Measurements from ENCODE around the gene HS2ST1. TPM values are rescaled to one million over a fixed set of nuclear protein-coding genes. Genes with fewer than 3 reads are reported as not detected.
A peak's percentile ranks its signal among the peaks of the same experiment; 100 is the strongest.

Gene HS2ST1
- total RNA-seq, 1 donor from 2014 or later: 10.0 TPM

GRCh38 chr1:87137342-87137739 is 222.9 kb downstream of the HS2ST1 start:
- ATAC-seq: no peak
- intact Hi-C loops (cut with DNase I): loop anchor here (10.0 kb wide), 1 partner anchor 1157 kb away; no protein-coding TSS in a partner anchor

GRCh38 chr1:87140831-87141540 is 226.6 kb downstream of the HS2ST1 start:
- DNase-seq (ENCODE audit: missing footprints): no peak
- intact Hi-C loops (cut with DNase I): no loop called here
- ATAC-seq: no peak

More at GRCh38 chr1:87137342-87137739, 222.9 kb downstream of the HS2ST1 start:
- no peak for DNase-seq (ENCODE audit: missing footprints)

GRCh38 chr1:87141556-87141955 is 227.1 kb downstream of the HS2ST1 start:
- intact Hi-C loops (cut with DNase I): no loop called here
- no peak for DNase-seq (ENCODE audit: missing footprints)
- ATAC-seq: no peak

- intact Hi-C loops (cut with DNase I): no loop called here
- ATAC-seq: no peak
- DNase-seq (ENCODE audit: missing footprints): no peak
Measured at GRCh38 chr1:87143413-87144135, 229.1 kb downstream of the HS2ST1 start.

GRCh38 chr1:87144316-87144895 is 230.0 kb downstream of the HS2ST1 start:
- DNase-seq (ENCODE audit: missing footprints) (no peak), ATAC-seq (no peak)
- intact Hi-C loops (cut with DNase I): no loop called here

- DNase-seq (ENCODE audit: missing footprints) (no peak), ATAC-seq (no peak)
- intact Hi-C loops (cut with DNase I): loop anchor here (5.0 kb wide), 1 partner anchor 132 kb away; no protein-coding TSS in a partner anchor
Measured at GRCh38 chr1:87144981-87145380, 230.5 kb downstream of the HS2ST1 start.

GRCh38 chr1:87146538-87146937 is 232.1 kb downstream of the HS2ST1 start:
- DNase-seq (ENCODE audit: missing footprints): no peak
- no peak for ATAC-seq
- intact Hi-C loops (cut with DNase I): loop anchor here (5.0 kb wide), 1 partner anchor 131 kb away; no protein-coding TSS in a partner anchor

GRCh38 chr1:87146986-87147385 is 232.6 kb downstream of the HS2ST1 start:
- DNase-seq (ENCODE audit: missing footprints) (no peak), ATAC-seq (no peak)
- intact Hi-C loops (cut with DNase I): loop anchor here (5.0 kb wide), 1 partner anchor 130 kb away; no protein-coding TSS in a partner anchor

GRCh38 chr1:87147851-87148250 is 233.4 kb downstream of the HS2ST1 start:
- DNase-seq (ENCODE audit: missing footprints) (no peak), ATAC-seq (no peak)
- intact Hi-C loops (cut with DNase I): loop anchor here (5.0 kb wide), 1 partner anchor 129 kb away; no protein-coding TSS in a partner anchor

- DNase-seq (ENCODE audit: missing footprints) (no peak), ATAC-seq (no peak)
- intact Hi-C loops (cut with DNase I): loop anchor here (5.0 kb wide), 1 partner anchor 129 kb away; no protein-coding TSS in a partner anchor
Measured at GRCh38 chr1:87148661-87149060, 234.2 kb downstream of the HS2ST1 start.

- intact Hi-C loops (cut with DNase I): loop anchor here (5.0 to 10.0 kb wide), 2 partner anchors 128 to 805 kb away; no protein-coding TSS in a partner anchor
- no peak for DNase-seq (ENCODE audit: missing footprints)
- ATAC-seq: peak; percentile 42
Measured at GRCh38 chr1:87149241-87150041, 235.0 kb downstream of the HS2ST1 start.

GRCh38 chr1:87150143-87150542 is 235.7 kb downstream of the HS2ST1 start:
- ATAC-seq: no peak
- DNase-seq (ENCODE audit: missing footprints): no peak
- intact Hi-C loops (cut with DNase I): loop anchor here (10.0 kb wide), 1 partner anchor 805 kb away; no protein-coding TSS in a partner anchor

- peak; percentile 95 for ATAC-seq
- peak; percentile 88 for DNase-seq (ENCODE audit: missing footprints)
- intact Hi-C loops (cut with DNase I): loop anchor here (10.0 kb wide), 1 partner anchor 803 kb away; no protein-coding TSS in a partner anchor
Measured at GRCh38 chr1:87151500-87152421, 237.3 kb downstream of the HS2ST1 start.

- intact Hi-C loops (cut with DNase I): loop anchor here (10.0 kb wide), 1 partner anchor 800 kb away; no protein-coding TSS in a partner anchor
- DNase-seq (ENCODE audit: missing footprints) (no peak), ATAC-seq (no peak)
Measured at GRCh38 chr1:87154384-87154783, 239.9 kb downstream of the HS2ST1 start.

GRCh38 chr1:87155170-87155569 is 240.7 kb downstream of the HS2ST1 start:
- intact Hi-C loops (cut with DNase I): loop anchor here (10.0 kb wide), 1 partner anchor 800 kb away; no protein-coding TSS in a partner anchor
- ATAC-seq (no peak), DNase-seq (ENCODE audit: missing footprints) (no peak)

GRCh38 chr1:87155648-87156047 is 241.2 kb downstream of the HS2ST1 start:
- intact Hi-C loops (cut with DNase I): loop anchor here (10.0 kb wide), 1 partner anchor 799 kb away; no protein-coding TSS in a partner anchor
- ATAC-seq: no peak
- no peak for DNase-seq (ENCODE audit: missing footprints)

- DNase-seq (ENCODE audit: missing footprints) (no peak), ATAC-seq (no peak)
- intact Hi-C loops (cut with DNase I): loop anchor here (10.0 kb wide), 1 partner anchor 799 kb away; no protein-coding TSS in a partner anchor
Measured at GRCh38 chr1:87156124-87156523, 241.7 kb downstream of the HS2ST1 start.

Measured in Right ventricle myocardium inferior (tissue), 1 donor.